Stromal cell of bone marrow (primary cell): ENCODE measurements around the gene PPP1R1A.

Experiments
- DNase-seq: peaks from one replicate; pipeline ENCODE4 v3.0.0-alpha.2; 2012; ENCODE audit warnings: low read depth

The PPP1R1A gene, protein sequence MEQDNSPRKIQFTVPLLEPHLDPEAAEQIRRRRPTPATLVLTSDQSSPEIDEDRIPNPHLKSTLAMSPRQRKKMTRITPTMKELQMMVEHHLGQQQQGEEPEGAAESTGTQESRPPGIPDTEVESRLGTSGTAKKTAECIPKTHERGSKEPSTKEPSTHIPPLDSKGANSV

DNA sequence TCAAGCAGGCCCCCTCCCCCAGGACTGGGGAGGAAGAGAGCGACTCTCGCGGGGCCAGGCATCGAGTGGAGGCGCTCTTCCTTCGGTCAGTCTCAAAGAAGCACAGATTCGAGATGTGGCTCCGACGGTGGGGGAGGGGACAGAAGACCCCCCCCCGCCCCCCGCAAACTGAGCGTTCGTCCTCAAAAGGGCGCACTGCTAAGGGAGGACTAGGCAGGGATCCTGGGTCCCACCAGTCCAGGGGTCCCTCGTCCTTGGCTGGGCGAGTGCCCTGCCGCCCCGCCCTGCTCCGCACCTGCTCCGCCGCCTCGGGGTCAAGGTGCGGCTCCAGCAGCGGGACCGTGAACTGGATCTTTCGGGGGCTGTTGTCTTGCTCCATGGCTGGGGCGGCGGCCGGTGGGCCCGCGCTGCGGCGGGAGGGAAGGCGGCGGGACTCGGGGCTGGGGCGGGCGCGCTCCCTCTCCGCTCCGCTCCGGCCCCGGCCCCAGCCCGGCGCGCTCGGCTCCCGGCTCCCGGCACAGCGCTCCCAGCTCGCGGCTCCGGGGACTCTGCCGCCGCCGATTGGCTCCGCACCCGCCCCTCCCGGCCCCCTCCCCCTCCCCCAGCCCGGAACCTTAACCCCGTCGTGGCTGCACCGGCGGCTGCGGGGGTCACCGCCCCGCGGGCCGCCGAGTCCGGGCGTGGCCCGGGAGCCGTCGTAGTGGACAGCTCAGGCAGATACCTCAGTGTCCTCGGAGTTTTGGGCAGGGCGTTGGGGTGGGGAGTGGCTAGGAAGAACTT is at the start of gene PPP1R1A:
PPP1R1A (minus strand) TSS at position 550 of the 780 bp plus-strand sequence; CDS start at position 379, 171 bp downstream.
- DNase-seq = no peak

DNA sequence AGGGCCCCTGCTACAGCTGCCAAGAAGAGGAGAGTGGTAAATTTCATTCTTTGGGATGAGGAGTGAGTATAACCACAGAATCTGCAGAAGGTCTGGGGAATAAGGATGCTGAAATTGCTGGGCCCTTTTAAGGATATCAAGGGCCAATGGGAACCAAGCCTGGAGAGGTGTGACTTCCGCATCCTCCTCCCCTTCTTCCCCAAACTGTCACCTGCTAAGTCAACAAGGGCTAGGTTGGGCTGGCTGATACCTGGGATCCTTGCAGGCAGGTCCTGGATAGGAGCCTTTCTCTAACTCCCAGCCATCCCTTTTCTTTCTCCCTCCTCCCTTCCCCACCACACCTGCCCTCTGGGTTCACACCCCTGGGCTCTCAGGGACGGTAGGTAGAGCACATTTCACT is 46.3 kb upstream of the PPP1R1A start, which contains the start of gene LACRT:
LACRT (minus strand) TSS at position 101 of the 400 bp plus-strand sequence; CDS start at position 47, 54 bp downstream.
- no peak for DNase-seq

DNA sequence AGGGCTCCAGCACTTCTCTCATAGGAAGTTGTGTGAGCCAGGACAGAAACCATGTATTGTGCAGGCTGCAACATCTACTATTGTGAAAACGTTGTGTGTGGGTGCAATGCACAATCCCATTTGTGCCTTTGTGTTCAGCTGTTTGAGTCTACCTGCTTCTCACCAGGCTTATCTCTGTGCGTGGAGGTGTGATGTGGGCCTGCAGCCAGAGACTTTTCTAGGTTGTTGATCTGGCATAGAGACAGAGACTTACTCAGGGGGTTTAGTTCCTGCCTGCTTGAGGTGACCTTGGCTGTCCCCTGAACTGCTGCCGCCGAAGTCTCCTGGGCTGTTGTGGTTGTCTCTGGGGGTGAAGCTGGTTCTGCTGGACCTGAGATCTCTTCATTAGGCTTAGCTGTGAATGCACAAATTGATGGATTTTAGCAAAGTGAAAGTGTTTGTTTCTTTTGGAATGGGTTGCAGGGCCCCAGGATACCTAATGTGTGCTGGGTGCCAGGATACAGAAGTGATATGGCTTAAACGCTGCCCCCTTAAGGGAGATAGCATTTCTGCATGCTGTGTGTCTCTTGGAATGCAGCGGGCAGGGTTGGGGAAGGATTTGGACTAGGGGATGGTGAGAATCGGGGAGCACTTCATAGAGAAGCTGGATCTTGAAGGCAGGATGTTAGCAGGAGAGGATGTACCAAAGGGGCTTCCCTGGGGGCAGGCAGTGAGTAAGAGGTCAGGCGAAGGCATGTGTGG is 43.7 kb upstream of the PPP1R1A start:
- DNase-seq = no peak

DNA sequence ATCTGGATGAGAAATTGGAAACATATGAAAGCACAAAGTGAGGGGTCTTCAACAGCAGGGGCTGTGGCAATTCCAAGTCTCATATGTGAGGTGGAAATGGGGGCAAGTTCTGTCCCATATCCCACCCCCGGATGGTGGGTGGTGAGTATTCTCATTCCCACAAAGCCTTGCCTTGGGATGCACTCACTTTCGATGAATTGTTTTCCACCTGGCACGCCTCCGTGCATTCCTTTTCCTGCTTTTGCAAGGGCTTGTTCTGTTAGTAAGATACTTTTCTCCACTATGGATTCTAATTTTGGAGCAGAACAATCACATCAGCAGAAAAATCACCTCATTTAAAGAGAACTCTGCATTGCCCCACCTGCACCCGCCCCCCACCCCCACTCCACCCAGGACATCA is 43.1 kb upstream of the PPP1R1A start:
- no peak for DNase-seq

DNA sequence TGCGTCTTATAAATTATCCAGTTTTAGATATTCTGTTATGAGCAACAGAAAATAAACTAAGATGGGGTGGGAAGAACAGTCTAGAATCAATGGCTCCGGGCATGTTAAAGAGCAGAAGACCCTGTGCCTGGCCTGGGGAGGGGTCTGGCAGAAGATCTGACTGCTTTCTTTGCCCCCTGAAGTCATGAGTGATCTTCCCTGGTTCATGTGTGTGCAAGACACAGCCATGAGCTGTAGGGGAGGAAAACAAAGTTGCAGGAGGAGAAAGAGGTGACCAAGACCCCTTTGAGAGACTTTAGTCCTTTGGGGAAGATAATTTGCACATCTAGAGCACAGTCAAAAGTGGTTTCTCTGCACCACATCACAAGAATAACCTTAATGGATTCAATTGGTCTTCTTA is 41.5 kb upstream of the PPP1R1A start:
- no peak for DNase-seq

DNA sequence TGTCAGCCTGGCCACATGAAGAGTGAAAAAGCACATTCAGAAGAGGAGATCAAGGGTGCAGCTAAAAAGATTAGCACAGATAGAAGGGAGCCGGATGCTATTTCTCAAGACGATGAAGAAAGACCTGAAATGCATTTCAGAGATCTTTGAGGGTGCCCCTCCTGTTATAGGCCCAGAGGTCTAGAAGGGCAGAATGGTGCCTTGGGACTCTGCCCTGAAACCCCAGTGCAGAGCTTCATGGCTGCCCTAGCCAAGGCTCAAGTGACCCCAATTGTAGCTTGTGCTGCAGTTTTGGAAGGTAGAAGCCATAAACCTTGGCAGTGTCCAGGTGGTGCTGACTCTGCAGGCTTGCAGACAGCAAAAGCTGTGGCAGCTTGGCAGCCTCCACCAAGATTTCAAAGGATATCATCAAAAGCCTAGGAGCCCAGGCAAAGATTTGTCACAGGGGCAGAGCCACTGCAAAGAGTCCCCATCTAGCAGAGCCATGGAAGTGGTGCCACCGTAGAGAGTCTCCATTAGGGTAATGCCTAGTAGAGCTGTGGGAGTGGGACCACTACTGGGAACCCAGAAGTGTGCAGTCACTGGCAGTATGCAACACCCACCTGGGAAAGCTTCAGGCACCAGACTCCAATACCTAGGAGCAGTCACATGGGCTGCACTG is 39.9 kb upstream of the PPP1R1A start:
- no peak for DNase-seq

DNA sequence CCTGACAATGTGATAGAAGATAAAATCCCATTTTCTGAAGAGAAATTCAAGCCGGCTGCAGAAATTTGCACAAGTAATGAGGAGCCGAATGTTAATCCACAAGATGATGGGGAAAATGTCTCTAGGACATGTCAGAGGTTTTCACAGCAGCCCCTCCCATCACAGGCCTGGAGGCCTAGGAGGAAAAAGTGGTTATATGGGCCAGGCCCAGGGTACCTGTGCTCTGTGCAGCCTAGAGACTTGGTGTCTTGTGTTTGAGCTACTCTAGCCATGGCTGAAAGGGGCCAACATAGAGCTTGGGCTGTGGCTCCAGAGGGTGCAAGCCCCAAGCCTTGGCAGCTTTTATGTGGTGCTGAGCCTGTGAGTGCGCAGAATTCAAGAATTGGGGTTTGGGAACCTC is 38.8 kb upstream of the PPP1R1A start:
- no peak for DNase-seq

DNA sequence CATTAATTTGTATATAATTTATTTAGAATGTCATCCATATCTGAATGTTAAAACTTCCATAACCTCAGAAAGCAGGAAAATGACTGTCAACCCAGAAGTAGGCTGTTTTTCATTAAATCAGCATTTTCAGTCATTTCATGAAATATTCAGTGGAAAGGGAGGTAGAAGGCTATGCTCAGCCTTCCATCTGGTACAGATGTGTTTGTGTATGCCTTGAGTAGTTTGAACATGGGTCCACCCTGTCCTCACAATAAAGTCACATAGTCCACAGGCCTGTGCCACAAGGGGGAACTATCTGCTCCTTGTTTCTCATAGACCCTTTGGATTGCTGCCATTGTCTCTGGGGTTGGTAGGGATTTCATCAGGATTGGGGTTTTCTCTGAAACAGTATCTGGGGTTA is 37.1 kb upstream of the PPP1R1A start:
- no peak for DNase-seq

DNA sequence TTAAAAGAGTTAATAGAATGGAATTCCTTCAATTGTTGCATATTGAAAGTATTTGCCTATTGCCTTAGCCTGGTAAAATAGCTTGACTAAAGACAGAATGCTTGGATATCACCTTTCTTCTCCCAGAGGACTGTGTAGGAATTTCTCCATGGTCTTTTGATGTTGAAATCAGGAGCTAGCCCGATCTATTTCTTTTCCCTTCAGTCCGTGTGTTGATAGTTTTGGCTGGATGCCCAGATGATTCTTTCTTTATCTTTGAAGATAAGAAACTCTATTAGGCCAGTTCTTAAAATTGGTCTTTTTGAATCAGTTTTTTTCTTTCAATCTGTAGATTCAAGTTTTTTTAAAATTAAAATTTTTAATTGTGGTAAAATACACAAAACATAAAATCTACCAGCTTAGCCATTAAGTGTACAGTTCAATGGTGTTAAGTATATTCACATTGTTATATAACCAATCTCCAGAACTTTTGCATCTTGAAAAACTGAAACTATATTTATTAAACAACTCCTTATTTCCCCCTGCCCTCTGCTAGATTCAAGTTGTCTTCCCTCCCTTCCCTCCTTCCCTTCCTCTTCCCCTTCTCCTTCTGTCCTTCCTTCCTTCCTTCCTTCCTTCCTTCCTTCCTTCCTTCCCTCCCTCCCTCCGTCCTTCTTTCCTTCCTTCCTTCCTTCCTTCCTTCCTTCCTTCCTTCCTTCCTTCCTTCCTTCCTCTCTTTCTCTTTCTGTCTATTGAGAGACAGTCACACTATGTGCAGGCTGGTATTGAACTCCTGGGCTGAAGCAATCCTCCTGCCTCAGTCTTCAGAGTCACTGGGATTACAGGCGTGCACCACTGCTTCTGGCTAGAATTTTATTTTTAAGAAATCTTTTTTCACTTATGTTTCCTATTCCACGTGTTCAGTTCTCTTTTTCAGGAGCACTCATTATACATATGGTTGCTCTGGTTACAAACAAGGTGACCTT is 36.1 kb upstream of the PPP1R1A start:
- no peak for DNase-seq

DNA sequence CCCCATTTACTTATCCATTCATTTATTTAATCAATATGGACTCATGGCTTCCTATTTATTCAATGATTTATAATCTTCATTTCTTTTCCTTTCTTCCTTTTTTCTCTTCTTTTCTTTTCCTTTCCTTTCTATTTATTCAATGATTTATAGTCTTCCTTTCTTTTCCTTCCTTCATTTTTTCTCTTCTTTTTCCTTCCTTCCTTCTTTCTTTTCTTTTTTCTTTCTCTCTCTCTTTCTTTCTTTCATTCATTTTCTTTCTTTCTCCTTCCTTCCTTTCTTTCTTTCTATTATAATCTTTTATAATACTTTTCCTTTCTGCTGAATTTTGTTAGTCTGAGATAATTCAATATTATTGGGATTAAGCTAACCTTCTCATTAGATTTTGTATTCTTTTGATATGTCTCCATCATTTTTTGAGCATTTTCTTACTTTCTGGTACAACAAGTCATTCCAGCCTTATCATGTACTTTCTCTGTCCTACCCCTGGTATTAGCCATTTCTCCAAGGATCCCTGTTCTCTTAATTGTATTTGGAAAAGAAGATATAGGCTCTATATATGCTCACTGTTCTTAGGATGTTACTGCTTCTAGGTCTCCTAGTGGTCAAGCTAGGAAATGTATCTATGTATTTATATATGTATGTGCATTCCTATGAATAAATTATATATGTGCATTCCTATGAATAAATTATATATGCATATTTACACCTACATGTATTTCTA is 34.2 kb upstream of the PPP1R1A start:
- DNase-seq = no peak

DNA sequence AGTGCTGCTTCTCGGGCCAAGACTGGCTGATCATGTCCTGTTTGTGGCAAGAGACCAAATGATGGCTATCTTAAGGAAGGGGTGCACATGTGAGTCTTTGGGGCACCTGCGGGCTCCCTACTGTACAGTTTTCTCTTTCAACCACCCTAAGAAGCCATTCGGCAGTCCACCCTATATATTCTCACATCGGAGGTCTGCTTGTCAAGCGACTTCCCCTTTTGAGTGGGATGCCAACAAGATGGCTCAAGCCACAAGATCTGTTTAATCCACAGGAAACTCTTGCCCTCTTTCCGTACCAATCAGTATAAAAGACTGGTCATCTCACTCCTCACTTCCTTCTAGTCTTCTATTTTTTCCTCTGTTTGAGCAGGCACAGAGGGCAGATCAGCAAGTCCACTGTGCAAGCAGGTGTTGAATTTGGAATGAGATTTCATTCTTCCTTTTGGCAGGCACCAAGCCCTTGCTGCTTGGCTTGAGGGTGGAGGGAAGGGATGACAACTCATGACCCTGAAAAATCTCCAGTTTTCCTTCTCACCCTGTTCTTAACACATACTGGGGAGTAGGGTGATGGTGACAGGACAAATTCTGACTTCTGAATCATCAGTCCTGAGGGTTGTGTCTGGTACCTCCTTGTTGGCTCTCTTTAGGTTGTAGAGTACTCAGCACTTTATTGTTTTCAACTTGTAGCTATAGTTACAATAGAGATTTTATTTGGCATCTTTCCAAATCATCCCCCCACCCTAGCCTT is 28.6 kb upstream of the PPP1R1A start:
- DNase-seq = no peak

DNA sequence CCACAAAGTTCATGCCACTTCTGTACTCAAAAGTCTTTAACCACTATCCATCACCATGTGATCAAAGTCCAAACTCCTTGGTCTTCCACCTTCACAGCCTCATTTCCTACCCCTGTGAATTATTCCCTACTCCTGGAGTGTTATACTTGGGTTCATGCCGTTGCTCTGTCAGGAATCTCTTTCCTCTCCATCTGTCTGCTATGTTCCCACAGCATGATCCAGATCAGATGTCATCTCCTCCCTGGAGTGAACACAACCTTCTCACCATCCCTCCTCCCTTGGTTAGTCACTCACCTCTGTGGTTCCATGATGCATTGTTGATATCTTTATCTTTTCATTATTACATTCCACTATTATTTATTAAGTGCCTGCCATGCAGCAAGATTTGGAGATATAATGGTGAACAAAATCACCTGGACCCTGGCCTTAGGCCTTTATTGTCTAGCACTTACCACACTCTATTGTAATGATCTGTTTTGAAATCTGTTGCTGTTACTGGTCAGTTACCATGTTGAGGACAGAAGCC is 23.8 kb upstream of the PPP1R1A start:
- DNase-seq = no peak

DNA sequence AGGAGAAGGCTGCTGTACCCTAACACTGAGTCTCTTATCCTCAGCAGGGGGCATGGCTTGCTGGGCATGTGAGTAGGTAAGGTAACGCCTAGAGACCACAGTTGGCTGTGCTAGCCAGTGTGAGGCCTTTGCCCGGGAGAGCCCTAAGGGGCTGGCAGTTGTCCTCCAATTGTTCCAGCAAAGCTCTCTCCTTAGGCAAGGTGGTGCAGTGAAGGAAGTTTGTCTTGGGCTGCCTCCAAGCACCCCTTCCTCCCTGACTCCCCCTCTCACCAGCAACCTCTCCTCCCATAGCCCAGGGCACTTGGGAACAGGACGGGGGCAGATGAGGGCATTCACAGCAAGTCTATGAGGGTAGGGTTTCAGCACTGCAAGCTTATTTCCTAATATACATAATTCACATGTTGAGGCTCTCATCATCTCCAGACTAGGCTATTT is 23.3 kb upstream of the PPP1R1A start:
- DNase-seq = no peak

DNA sequence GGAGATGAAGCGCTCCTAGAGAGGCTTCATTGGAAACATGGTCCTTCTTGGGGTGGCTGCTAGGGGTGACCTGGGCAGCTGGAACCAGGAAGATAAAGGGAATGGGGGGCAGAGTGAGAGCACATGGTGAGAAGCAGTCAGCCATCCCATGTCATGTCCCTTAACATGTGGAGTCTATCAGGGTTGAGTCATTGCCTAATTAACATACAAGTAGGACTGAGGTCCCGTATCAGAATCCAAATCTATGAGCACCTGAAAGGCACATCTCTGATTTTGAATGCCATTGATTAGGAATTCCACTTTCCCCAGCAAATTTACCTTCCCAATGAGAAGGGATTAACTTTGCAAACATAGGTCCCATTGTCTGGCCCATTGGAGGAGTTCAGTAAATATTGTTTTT is 20.3 kb upstream of the PPP1R1A start:
- no peak for DNase-seq

DNA sequence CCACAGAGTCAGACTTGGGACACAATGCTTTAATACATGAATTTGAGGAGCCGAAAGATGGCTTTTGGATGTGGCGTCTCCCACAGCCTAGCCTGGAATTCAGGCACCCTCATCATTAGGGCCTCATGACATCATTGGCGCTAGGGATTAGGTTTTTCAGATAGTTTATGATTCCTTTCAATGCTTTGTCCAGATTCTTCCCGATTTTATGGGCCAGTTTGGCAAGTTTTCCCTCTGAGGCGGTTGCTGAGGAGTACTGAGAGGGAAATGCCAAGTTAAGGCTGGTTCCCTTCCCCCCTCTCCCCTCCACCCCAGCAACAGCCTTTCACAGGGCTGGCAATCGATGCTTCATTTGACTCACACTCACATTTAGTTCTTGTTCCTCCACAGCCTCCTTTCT is 19.7 kb upstream of the PPP1R1A start:
- DNase-seq = no peak

DNA sequence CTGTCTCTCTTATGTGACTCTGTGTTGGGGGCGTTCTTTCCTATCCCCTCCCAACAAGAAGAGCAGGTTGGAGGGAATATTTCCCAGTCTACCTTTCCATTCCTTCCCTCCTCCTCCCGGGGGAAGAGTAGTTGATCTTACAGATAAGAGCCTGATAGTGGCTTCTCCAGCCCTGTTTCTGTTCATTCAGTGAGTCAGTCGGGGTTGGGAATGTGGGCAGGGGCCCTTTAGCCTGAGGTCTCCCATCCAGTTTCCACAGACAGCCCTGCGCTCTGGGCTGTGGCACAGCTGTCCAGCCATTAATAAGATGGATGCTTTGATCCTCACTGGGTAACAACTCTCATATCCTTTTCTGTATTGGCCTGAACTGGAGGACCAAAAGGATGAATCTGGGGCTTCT is 18.1 kb upstream of the PPP1R1A start:
- no peak for DNase-seq

DNA sequence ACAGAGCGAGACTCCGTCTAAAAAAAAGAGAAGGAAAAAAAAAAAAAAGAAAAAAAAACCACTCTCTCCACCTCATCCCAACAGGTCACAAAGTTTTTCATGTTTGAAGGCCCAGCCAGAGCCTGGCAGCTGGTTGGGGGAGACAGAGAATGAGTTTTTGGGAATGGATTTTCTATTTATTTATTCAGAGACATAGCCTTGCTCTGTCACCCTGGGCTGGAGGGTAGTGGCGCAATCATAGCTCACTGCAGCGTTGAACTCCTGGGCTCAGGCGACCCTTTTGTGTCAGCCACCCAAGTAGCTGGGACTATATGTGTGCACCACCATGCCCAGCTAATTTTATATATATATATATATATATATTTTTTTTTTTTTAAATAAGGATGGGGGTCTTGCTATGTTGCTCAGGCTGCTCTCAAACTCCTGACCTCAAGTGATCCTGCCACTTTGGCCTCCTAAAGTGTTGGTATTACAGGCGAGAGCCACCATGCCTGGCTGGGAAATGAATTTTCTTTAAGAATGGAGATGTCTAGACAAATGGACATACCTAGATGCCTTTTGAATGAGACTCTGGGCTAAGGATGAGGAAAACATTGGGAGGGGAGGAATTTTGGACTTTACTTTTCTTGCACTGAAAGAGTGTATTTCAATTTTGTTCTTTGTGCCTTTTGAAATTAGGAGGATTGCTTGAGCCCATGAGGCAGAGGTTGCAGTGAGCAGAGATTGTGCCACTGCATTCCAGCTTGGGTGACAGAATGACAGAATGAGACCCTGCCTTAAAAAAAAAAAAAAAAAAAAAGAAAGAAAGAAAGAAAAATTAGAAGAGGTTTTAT is 16.9 kb upstream of the PPP1R1A start:
- DNase-seq = no peak

DNA sequence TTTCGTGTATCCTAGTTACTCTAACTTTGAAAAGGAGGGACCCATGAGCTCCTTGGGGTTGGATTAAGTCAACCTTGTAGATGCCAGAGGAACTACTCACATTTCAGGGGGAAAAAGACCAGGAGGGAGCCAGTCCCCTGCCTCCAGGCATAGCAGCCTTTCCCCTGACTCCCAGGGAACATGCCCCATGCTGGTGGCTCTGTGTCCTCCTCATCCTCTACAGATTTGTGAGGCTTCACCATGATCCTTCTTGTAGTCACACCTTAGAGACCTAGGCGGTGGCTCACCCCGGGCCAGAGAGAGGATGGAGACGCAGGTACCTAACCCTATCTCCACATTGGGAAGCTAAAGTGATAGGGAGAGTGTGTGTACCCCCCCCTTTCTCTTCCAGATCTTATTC is 16.0 kb upstream of the PPP1R1A start:
- DNase-seq = no peak

DNA sequence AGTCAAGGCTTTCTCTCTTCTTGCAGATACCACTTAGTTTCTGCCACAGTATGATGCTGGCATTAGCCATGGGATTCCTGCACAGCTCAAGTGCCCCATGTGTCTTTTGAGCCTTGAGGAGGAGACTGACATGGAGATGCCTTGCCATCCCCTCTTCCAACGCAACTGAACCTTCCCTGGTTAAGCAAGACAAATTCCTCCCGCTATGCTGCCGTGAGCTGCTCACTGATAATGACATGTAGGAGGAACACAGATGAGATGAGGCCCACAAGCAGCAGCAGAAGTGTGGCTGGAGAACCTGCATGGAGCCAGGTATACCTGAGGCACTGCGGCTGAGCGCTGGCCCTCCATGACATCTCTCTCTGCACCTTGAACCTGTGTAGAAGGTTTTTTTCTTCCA is 15.4 kb upstream of the PPP1R1A start:
- DNase-seq = no peak
